ENCODE results near the gene DNAI7.
A peak's percentile ranks its signal among the peaks of the same experiment; 100 is the strongest.

DNAI7 gene

GRCh38 chr12:25195056-25195971 lies at the start of gene DNAI7, which contains the start of gene ETFRF1:
TSS of gene DNAI7 (minus strand) at chr12:25195160. CDS start at chr12:25195078, 82 bp downstream.
TSS of gene ETFRF1 (plus strand) at chr12:25195237. CDS start at chr12:25203957, 8,720 bp downstream.
- peak within 1 kb of the TSS; percentile 75 for H3K27ac ChIP-seq
- TF ChIP-seq CTCF (conservative IDR thresholded peaks at IDR 0.05) (no peak; the same call in 1 of the 2 replicates), ZFX (IDR thresholded peaks at IDR 0.05) (peak; percentile 80)

GRCh38 chr12:25243680-25243990 lies 48.7 kb upstream of the DNAI7 start:
- no peak for TF ChIP-seq ZFX (IDR thresholded peaks at IDR 0.05)
- TF ChIP-seq CTCF (conservative IDR thresholded peaks at IDR 0.05) = no peak
- no peak overlapping the region for H3K27ac ChIP-seq

- no peak for TF ChIP-seq ZFX (IDR thresholded peaks at IDR 0.05)
- TF ChIP-seq CTCF (conservative IDR thresholded peaks at IDR 0.05) = no peak
- no peak overlapping the region for H3K27ac ChIP-seq
Observed at GRCh38 chr12:25242981-25243679, 48.2 kb upstream of the DNAI7 start.

GRCh38 chr12:25241167-25242020 lies 46.4 kb upstream of the DNAI7 start:
- TF ChIP-seq CTCF (conservative IDR thresholded peaks at IDR 0.05) (peak; percentile 90), ZFX (IDR thresholded peaks at IDR 0.05) (no peak)
- no peak overlapping the region for H3K27ac ChIP-seq

- TF ChIP-seq ZFX (IDR thresholded peaks at IDR 0.05) = no peak
- TF ChIP-seq CTCF (conservative IDR thresholded peaks at IDR 0.05) = no peak
- no peak overlapping the region for H3K27ac ChIP-seq
Observed at GRCh38 chr12:25236626-25237025, 41.7 kb upstream of the DNAI7 start.

GRCh38 chr12:25236190-25236589 lies 41.2 kb upstream of the DNAI7 start:
- no peak overlapping the region for H3K27ac ChIP-seq
- TF ChIP-seq ZFX (IDR thresholded peaks at IDR 0.05) (no peak), CTCF (conservative IDR thresholded peaks at IDR 0.05) (no peak)

Measured in C4-2B (cell line).